ENCODE data around the gene MIA3. TPM values are rescaled to one million over a fixed set of nuclear protein-coding genes. Genes with fewer than 3 reads are reported as not detected.
A peak's percentile ranks its signal among the peaks of the same experiment; 100 is the strongest.

Gene MIA3
- total and polyA plus RNA-seq, 2 donors (not counting 1 experiment from before 2014, with no cell fraction given), result 34.3 to 68.0 TPM

GRCh38 chr1:222632749-222633148, 14.9 kb downstream of the MIA3 start:
- H2AFZ ChIP-seq (ENCODE audit: low read length), result no peak overlapping the region
- H3K4me3 ChIP-seq (replicated peaks in 1 of 4; ENCODE audit: control extremely low read depth in 1 of 4, insufficient read depth in 1 of 4, low read depth in 3 of 4, low read length in 4 of 4), result no peak overlapping the region
- no peaks in the 10 kb centered on the region for H3K4me1 ChIP-seq (ENCODE audit: control insufficient read depth, extremely low read depth, insufficient read depth, low read length)
- no peak overlapping the region for H3K9ac ChIP-seq (ENCODE audit: insufficient read depth, low read length)
- no peaks in the 10 kb centered on the region for H3K9me3 ChIP-seq (ENCODE audit: control insufficient read depth, insufficient read depth, low read depth, low read length)
- H4K20me1 ChIP-seq (ENCODE audit: control insufficient read depth, extremely low read depth, insufficient read depth, low read length), result no peaks in the 10 kb centered on the region
- H3K27ac ChIP-seq (ENCODE audit: insufficient read depth, low read length), result no peak overlapping the region
- no peaks in the 10 kb centered on the region for H3K27me3 ChIP-seq (ENCODE audit: control insufficient read depth, insufficient read depth, low read length)
- no peaks in the 10 kb centered on the region for H3K79me2 ChIP-seq (ENCODE audit: control insufficient read depth, insufficient read depth, low read length)
- DNase-seq (ENCODE audit: low read depth in 2 of 2), result no peak
- no peak for TF ChIP-seq CTCF (conservative IDR thresholded peaks at IDR 0.05 in 1 of 2, IDR thresholded peaks at IDR 0.05 in 1 of 2; ENCODE audit: low read depth in 1 of 2, low read length in 2 of 2)
- no peak for TF ChIP-seq EZH2 (IDR thresholded peaks at IDR 0.05; ENCODE audit: low read length, missing control alignments)
- H3K4me2 ChIP-seq (ENCODE audit: extremely low read depth, insufficient read depth, low read length), result no peak overlapping the region
- peaks cover 12% of the 10 kb centered on the region for H3K36me3 ChIP-seq (ENCODE audit: control insufficient read depth, insufficient read depth, low read length)

- Histone ChIP-seq H3K27me3 (ENCODE audit: control insufficient read depth, insufficient read depth, low read length) (no peaks in the 10 kb centered on the region), H4K20me1 (ENCODE audit: control insufficient read depth, extremely low read depth, insufficient read depth, low read length) (no peaks in the 10 kb centered on the region), H3K4me2 (ENCODE audit: extremely low read depth, insufficient read depth, low read length) (no peak overlapping the region), H3K4me1 (ENCODE audit: control insufficient read depth, extremely low read depth, insufficient read depth, low read length) (no peaks in the 10 kb centered on the region), H3K4me3 (replicated peaks in 1 of 4; ENCODE audit: control extremely low read depth in 1 of 4, insufficient read depth in 1 of 4, low read depth in 3 of 4, low read length in 4 of 4) (no peak overlapping the region), H3K27ac (ENCODE audit: insufficient read depth, low read length) (no peak overlapping the region), H3K9ac (ENCODE audit: insufficient read depth, low read length) (no peak overlapping the region), H3K36me3 (ENCODE audit: control insufficient read depth, insufficient read depth, low read length) (peaks cover 12% of the 10 kb centered on the region), H3K9me3 (ENCODE audit: control insufficient read depth, insufficient read depth, low read depth, low read length) (no peaks in the 10 kb centered on the region), H2AFZ (ENCODE audit: low read length) (no peak overlapping the region), H3K79me2 (ENCODE audit: control insufficient read depth, insufficient read depth, low read length) (no peaks in the 10 kb centered on the region)
- TF ChIP-seq EZH2 (IDR thresholded peaks at IDR 0.05; ENCODE audit: low read length, missing control alignments) (no peak), CTCF (conservative IDR thresholded peaks at IDR 0.05 in 1 of 2, IDR thresholded peaks at IDR 0.05 in 1 of 2; ENCODE audit: low read depth in 1 of 2, low read length in 2 of 2) (peak; percentile 83 to 92)
- DNase-seq (ENCODE audit: low read depth in 2 of 2), result peak; percentile 76 to 94
Measured at GRCh38 chr1:222634180-222635013, 16.5 kb downstream of the MIA3 start.

- TF ChIP-seq EZH2 (IDR thresholded peaks at IDR 0.05; ENCODE audit: low read length, missing control alignments), result no peak
- TF ChIP-seq CTCF (conservative IDR thresholded peaks at IDR 0.05 in 1 of 2, IDR thresholded peaks at IDR 0.05 in 1 of 2; ENCODE audit: low read depth in 1 of 2, low read length in 2 of 2), result no peak
- H3K4me3 ChIP-seq (replicated peaks in 1 of 4; ENCODE audit: control extremely low read depth in 1 of 4, insufficient read depth in 1 of 4, low read depth in 3 of 4, low read length in 4 of 4), result no peak overlapping the region
- H3K27ac ChIP-seq (ENCODE audit: insufficient read depth, low read length), result no peak overlapping the region
- DNase-seq (ENCODE audit: low read depth in 2 of 2), result no peak
- H3K36me3 ChIP-seq (ENCODE audit: control insufficient read depth, insufficient read depth, low read length), result peaks cover 3% of the 10 kb centered on the region
- H2AFZ ChIP-seq (ENCODE audit: low read length), result no peak overlapping the region
- H3K79me2 ChIP-seq (ENCODE audit: control insufficient read depth, insufficient read depth, low read length), result peaks cover 12% of the 10 kb centered on the region
- H3K4me2 ChIP-seq (ENCODE audit: extremely low read depth, insufficient read depth, low read length), result no peak overlapping the region
- H4K20me1 ChIP-seq (ENCODE audit: control insufficient read depth, extremely low read depth, insufficient read depth, low read length), result no peaks in the 10 kb centered on the region
- H3K9ac ChIP-seq (ENCODE audit: insufficient read depth, low read length), result no peak overlapping the region
- H3K27me3 ChIP-seq (ENCODE audit: control insufficient read depth, insufficient read depth, low read length), result no peaks in the 10 kb centered on the region
- no peaks in the 10 kb centered on the region for H3K9me3 ChIP-seq (ENCODE audit: control insufficient read depth, insufficient read depth, low read depth, low read length)
- no peaks in the 10 kb centered on the region for H3K4me1 ChIP-seq (ENCODE audit: control insufficient read depth, extremely low read depth, insufficient read depth, low read length)
Measured at GRCh38 chr1:222641269-222641948, 23.5 kb downstream of the MIA3 start.

Measured in fibroblast of lung (primary cell).